Stomach (tissue), 9 donors: ENCODE measurements around the gene BCAS3. TPM values are rescaled to one million over a fixed set of nuclear protein-coding genes. Genes with fewer than 3 reads are reported as not detected.

ENCODE experiments used
- DNase-seq, 2 donors: peaks; one replicate each; pipeline versions ENCODE4 v3.0.0 to v3.0.0-alpha.2; 2013 to 2019
- H3K27ac ChIP-seq, 5 donors: fragments of 200-600 bp in 4 of 5; sonication (generic) in 4 of 5; one replicate each; pipeline ENCODE4 v1.5.1; 2013 to 2019; ENCODE audit warnings: mild to moderate bottlenecking in 1 of 5, moderate library complexity in 1 of 5
- H3K27me3 ChIP-seq, 3 donors: fragments of 200-600 bp; sonication (generic); one replicate each; pipeline ENCODE4 v1.5.1; 2017 to 2019; ENCODE audit warnings: mixed run types in 1 of 3
- H3K36me3 ChIP-seq, 4 donors: fragments of 200-600 bp; sonication (generic); 1 replicate in 3 of 4; 2 replicates in 1 of 4; pipeline ENCODE4 v1.5.1; 2016 to 2019
- H3K4me1 ChIP-seq, 4 donors: fragments of 200-600 bp; sonication (generic); one replicate each; pipeline ENCODE4 v1.5.1; 2016 to 2019
- H3K4me3 ChIP-seq, 4 donors: fragments of 200-600 bp; sonication (generic) in 3 of 4; one replicate each; pipeline ENCODE4 v1.5.1; 2016 to 2019; ENCODE audit warnings: mild to moderate bottlenecking in 1 of 4
- H3K9me3 ChIP-seq, 4 donors: fragments of 200-600 bp; sonication (generic); one replicate each; pipeline ENCODE4 v1.5.1; 2016 to 2019
- CTCF ChIP-seq, 7 experiments: fragments of 450-650 bp in 4 of 7; fragments of 200-600 bp in 3 of 7; sonication (generic) in 3 of 7; IDR thresholded peaks; one replicate each; pipeline ENCODE4 v1.5.1; 2016 to 2019; ENCODE audit warnings: antibody characterized with exemption in 7 of 7, control low read depth in 2 of 7, mild to moderate bottlenecking in 1 of 7
- EP300 ChIP-seq: sonication (generic); formaldehyde crosslinking; IDR thresholded peaks from one replicate; pipeline ENCODE4 v1.6.1; 2017; ENCODE audit warnings: antibody characterized with exemption
- POLR2A ChIP-seq, 4 donors: fragments of 450-650 bp; IDR thresholded peaks; one replicate each; pipeline ENCODE4 v1.6.1; 2016; ENCODE audit warnings: antibody characterized with exemption in 4 of 4, control low read depth in 2 of 4, mild to moderate bottlenecking in 1 of 4, moderate library complexity in 1 of 4
- POLR2AphosphoS5 ChIP-seq, 3 donors: sonication (generic); formaldehyde crosslinking; IDR thresholded peaks; one replicate each; pipeline ENCODE4 v1.6.1; 2016; ENCODE audit warnings: antibody characterized with exemption in 3 of 3
- WGBS, 5 donors: extraction: QIAGEN DNeasy Blood & Tissue Kit in 3 of 5; methylation state at CpG; one replicate each; pipeline versions ENCODE4 v1.1.5 to v1.1.7; 2013 to 2018; 5-methylcytosine and 5-hydroxymethylcytosine counted together
- intact Hi-C: fragments of 100-400 bp; cut with DNase I; formaldehyde crosslinking; loops from one replicate; pipeline ENCODE4 v1.15.1; 2023; ENCODE audit warnings: low total_unique reads
- polyA plus RNA-seq, 3 donors: library from polyadenylated mRNA; stranded (reverse); fragments of 200-250 nt; gene quantifications; one replicate each; pipeline ENCODE4 v1.2.3, GENCODE V29; 2013
- total RNA-seq, 5 donors: library from RNA; depleted of rRNA; stranded (reverse); fragments of >200 nt; gene quantifications; one replicate each; pipeline versions ENCODE4 v1.1.0 to v1.2.3, GENCODE V29; 2014 to 2016
- donor health status: healthy with polysubstance abuse.
- donor health status: Bipolar disorder and iron deficiency.
- donor health status: healthy.

The BCAS3 gene
- total and polyA plus RNA-seq, 8 donors: 4.9 to 150 (median 25.3) TPM

- Histone ChIP-seq H3K4me1 (peaks cover 0 to 4% (median 0%) of the 10 kb centered on the region in 4 donors), H3K27me3 (no peaks in the 10 kb centered on the region), H3K9me3 (no peaks in the 10 kb centered on the region), H3K27ac (no peak overlapping the region), H3K36me3 (no peaks in the 10 kb centered on the region), H3K4me3 (no peak overlapping the region)
- TF ChIP-seq CTCF (IDR thresholded peaks at IDR 0.05) (no peak), POLR2AphosphoS5 (IDR thresholded peaks at IDR 0.05) (no peak), EP300 (no peak), POLR2A (IDR thresholded peaks at IDR 0.05) (no peak)
- WGBS, 5 donors: 83 to 92% (median 87%) methylated on average over 2 of the region's 2 CpGs
- DNase-seq: no peak
- intact Hi-C loops: no loop called here
Observed at GRCh38 chr17:61010661-61011170, 333.1 kb downstream of the BCAS3 start.

DNA sequence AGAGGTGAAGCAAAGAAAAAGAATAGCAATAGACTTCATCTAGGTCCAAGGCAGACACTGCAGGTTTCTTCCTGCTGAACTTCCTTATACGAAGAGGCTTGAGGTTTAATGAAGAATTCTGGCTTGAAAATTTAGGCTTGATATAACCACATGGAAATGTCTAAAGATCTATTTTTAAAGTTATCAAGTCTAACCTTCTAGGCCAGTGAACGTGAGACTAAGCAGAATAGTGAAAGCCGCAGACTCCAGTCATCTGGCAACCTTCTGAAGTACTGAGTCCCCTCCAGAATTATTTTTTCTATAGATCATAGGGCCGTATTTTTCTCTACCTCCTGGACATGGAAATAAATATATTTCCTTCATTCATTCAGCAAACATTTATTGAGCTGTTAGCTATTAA, 333.6 kb downstream of the BCAS3 start:
- DNase-seq: no peak
- WGBS, 5 donors: 85 to 95% (median 93%) methylated on average over 4 of the region's 4 CpGs
- H3K9me3 ChIP-seq: no peaks in the 10 kb centered on the region
- intact Hi-C loops: no loop called here
- no peak overlapping the region for H3K27ac ChIP-seq
- H3K4me1 ChIP-seq: peaks cover 0 to 4% (median 0%) of the 10 kb centered on the region in 4 donors
- no peak overlapping the region for H3K4me3 ChIP-seq
- no peak for TF ChIP-seq CTCF (IDR thresholded peaks at IDR 0.05)
- TF ChIP-seq EP300: no peak
- TF ChIP-seq POLR2AphosphoS5 (IDR thresholded peaks at IDR 0.05): no peak
- no peak for TF ChIP-seq POLR2A (IDR thresholded peaks at IDR 0.05)
- H3K27me3 ChIP-seq: no peaks in the 10 kb centered on the region
- H3K36me3 ChIP-seq: peaks cover 0 to 4% (median 0%) of the 10 kb centered on the region in 4 donors

GRCh38 chr17:61015966-61016365, 338.3 kb downstream of the BCAS3 start:
- H3K36me3 ChIP-seq: peaks cover 0 to 4% (median 0%) of the 10 kb centered on the region in 4 donors
- peaks cover 0 to 8% (median 3%) of the 10 kb centered on the region in 4 donors for H3K4me1 ChIP-seq
- H3K4me3 ChIP-seq: no peak overlapping the region
- H3K27me3 ChIP-seq: no peaks in the 10 kb centered on the region
- intact Hi-C loops: no loop called here
- no peak for TF ChIP-seq POLR2A (IDR thresholded peaks at IDR 0.05)
- no peak for TF ChIP-seq POLR2AphosphoS5 (IDR thresholded peaks at IDR 0.05)
- no peak for TF ChIP-seq CTCF (IDR thresholded peaks at IDR 0.05)
- TF ChIP-seq EP300: no peak
- no peaks in the 10 kb centered on the region for H3K9me3 ChIP-seq
- H3K27ac ChIP-seq: no peak overlapping the region
- DNase-seq: no peak
- WGBS, 5 donors: 80 to 88% (median 85%) methylated on average over 3 of the region's 3 CpGs

- no peak for DNase-seq
- H3K27me3 ChIP-seq: no peaks in the 10 kb centered on the region
- H3K4me3 ChIP-seq: no peak overlapping the region
- TF ChIP-seq EP300 (no peak), POLR2A (IDR thresholded peaks at IDR 0.05) (no peak), POLR2AphosphoS5 (IDR thresholded peaks at IDR 0.05) (no peak), CTCF (IDR thresholded peaks at IDR 0.05) (no peak)
- H3K4me1 ChIP-seq: peaks cover 0 to 8% (median 3%) of the 10 kb centered on the region in 4 donors
- intact Hi-C loops: no loop called here
- H3K27ac ChIP-seq: no peak overlapping the region
- 87 to 96% (median 90%) methylated on average over 3 of the region's 3 CpGs for WGBS, 5 donors
- peaks cover 0 to 4% (median 0%) of the 10 kb centered on the region in 4 donors for H3K36me3 ChIP-seq
- H3K9me3 ChIP-seq: no peaks in the 10 kb centered on the region
Observed at GRCh38 chr17:61017317-61018006, 339.8 kb downstream of the BCAS3 start.
